GM08714 (cell line): Measurements from ENCODE around the gene AP1M1.

ENCODE experiments used
- H3K4me3 ChIP-seq: fragments of 200-500 bp; sonication (Bioruptor generic); 2 replicates; pipeline ENCODE4 v1.5.1; 2014; ENCODE audit warnings: mild to moderate bottlenecking, low read length, inconsistent platforms
- ZNF274 ChIP-seq: IDR thresholded peaks from 2 replicates; pipeline ENCODE4 v1.6.1; 2012; ENCODE audit warnings: mild to moderate bottlenecking, low read depth, low read length

AP1M1 gene

GRCh38 chr19:16248380-16249023, 50.8 kb downstream of the AP1M1 start:
- TF ChIP-seq ZNF274 = no peak
- H3K4me3 ChIP-seq = no peak overlapping the region

GRCh38 chr19:16249826-16250404, 52.2 kb downstream of the AP1M1 start:
- H3K4me3 ChIP-seq = no peak overlapping the region
- TF ChIP-seq ZNF274 = no peak

GRCh38 chr19:16252459-16253205, 54.9 kb downstream of the AP1M1 start:
- no peak overlapping the region for H3K4me3 ChIP-seq
- no peak for TF ChIP-seq ZNF274

- no peak overlapping the region for H3K4me3 ChIP-seq
- TF ChIP-seq ZNF274 = no peak
These were observed 57.2 kb downstream of the AP1M1 start for GRCh38 chr19:16254851-16255408.

- no peak for TF ChIP-seq ZNF274
- no peak overlapping the region for H3K4me3 ChIP-seq
These were observed 59.8 kb downstream of the AP1M1 start for GRCh38 chr19:16257509-16258002.

GRCh38 chr19:16258440-16258903, 60.8 kb downstream of the AP1M1 start:
- no peak overlapping the region for H3K4me3 ChIP-seq
- TF ChIP-seq ZNF274 = no peak

- no peak overlapping the region for H3K4me3 ChIP-seq
These were observed 61.9 kb downstream of the AP1M1 start for GRCh38 chr19:16259385-16260159.

GRCh38 chr19:16260160-16260811, 62.6 kb downstream of the AP1M1 start:
- H3K4me3 ChIP-seq = no peak overlapping the region
- TF ChIP-seq ZNF274 = no peak

More at GRCh38 chr19:16259385-16260159, 61.9 kb downstream of the AP1M1 start:
- TF ChIP-seq ZNF274 = no peak

GRCh38 chr19:16260812-16261161, 63.1 kb downstream of the AP1M1 start:
- H3K4me3 ChIP-seq = no peak overlapping the region
- TF ChIP-seq ZNF274 = no peak

- TF ChIP-seq ZNF274 = no peak
- no peak overlapping the region for H3K4me3 ChIP-seq
These were observed 64.1 kb downstream of the AP1M1 start for GRCh38 chr19:16261584-16262368.

GRCh38 chr19:16262618-16263017, 64.9 kb downstream of the AP1M1 start:
- no peak overlapping the region for H3K4me3 ChIP-seq
- no peak for TF ChIP-seq ZNF274

- TF ChIP-seq ZNF274 = no peak
- no peak overlapping the region for H3K4me3 ChIP-seq
These were observed 65.5 kb downstream of the AP1M1 start for GRCh38 chr19:16263141-16263761.
